ENCODE data around the gene OGFR.

OGFR gene

DNA sequence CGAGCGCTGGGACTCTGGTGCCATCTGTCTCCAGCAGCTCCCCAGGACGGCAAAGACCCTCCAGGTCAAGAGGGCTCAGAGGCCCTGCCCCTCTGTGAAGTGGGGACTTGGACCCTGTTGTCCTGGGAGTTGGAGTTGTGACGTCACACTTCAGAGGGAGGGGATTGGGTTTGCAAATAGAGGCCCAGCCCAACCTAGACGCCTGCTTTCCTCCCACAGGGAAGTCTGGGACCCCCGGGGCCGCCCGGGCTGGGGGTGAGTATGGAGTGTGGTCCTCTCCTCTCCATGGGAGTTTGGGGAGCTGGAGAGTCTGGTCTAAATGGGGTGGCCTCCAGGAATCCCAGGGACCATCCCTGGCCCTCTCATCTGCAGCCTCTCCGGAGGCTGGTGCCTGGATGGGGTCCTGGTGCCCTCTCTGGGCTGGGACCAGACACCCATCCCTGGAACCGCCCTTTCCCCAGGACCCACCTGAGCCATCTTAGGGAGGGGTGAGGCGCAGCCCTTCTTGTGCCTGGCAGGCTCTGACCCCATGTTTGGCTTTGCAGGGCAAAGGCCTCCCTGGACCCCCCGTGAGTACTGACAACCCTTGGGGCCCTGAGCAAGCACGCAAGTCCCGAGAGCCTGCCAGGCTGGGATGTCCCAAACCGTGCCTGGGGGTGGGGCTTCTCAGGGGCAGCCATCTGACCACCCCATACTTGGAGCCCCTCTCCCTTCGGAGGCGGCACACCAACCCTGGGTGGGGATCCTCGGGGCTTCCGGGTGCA, 16.5 kb downstream of the OGFR start:
- H3K9me3 ChIP-seq (ENCODE audit: insufficient read depth, low read depth, low read length), result no peaks in the 10 kb centered on the region
- H3K27ac ChIP-seq (ENCODE audit: low read length), result no peak overlapping the region
- H3K36me3 ChIP-seq (ENCODE audit: insufficient read depth, low read depth, low read length), result no peaks in the 10 kb centered on the region
- H3K4me3 ChIP-seq (ENCODE audit: low read length), result no peak overlapping the region
- H3K9ac ChIP-seq (ENCODE audit: low read depth, low read length), result no peak overlapping the region
- peaks cover 17% of the 10 kb centered on the region for H3K27me3 ChIP-seq (ENCODE audit: insufficient read depth, low read length)
- peaks cover 3% of the 10 kb centered on the region; the same call in 1 of the 2 replicates for H3K4me1 ChIP-seq (ENCODE audit: insufficient read depth, low read length)

DNA sequence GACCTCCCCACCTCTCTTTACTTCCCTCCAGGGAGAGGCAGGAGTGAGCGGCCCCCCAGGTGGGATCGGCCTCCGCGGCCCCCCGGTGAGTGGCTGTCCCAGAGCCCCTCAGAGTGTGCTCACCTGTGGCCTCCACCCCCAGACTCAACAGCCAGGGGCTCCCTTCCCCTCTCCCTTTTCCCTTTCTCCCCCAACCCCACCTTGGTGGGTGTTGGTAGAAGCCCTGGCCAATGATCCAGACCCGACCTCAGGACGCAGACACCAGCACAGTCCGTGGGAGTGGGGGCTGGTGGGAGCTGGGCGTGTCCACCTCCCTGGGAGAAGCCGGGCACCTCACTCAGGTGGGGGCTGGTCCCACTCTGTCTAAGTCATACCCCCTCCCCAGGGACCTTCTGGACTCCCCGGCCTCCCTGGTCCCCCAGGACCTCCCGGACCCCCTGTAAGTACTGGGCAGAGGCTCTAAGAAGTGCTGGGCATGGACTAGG, 17.1 kb downstream of the OGFR start:
- Histone ChIP-seq H3K9ac (ENCODE audit: low read depth, low read length) (no peak overlapping the region), H3K9me3 (ENCODE audit: insufficient read depth, low read depth, low read length) (no peaks in the 10 kb centered on the region), H3K4me1 (ENCODE audit: insufficient read depth, low read length) (peaks cover 3% of the 10 kb centered on the region; the same call in 1 of the 2 replicates), H3K27ac (ENCODE audit: low read length) (no peak overlapping the region), H3K36me3 (ENCODE audit: insufficient read depth, low read depth, low read length) (no peaks in the 10 kb centered on the region), H3K27me3 (ENCODE audit: insufficient read depth, low read length) (peaks cover 12% of the 10 kb centered on the region), H3K4me3 (ENCODE audit: low read length) (no peak overlapping the region)

DNA sequence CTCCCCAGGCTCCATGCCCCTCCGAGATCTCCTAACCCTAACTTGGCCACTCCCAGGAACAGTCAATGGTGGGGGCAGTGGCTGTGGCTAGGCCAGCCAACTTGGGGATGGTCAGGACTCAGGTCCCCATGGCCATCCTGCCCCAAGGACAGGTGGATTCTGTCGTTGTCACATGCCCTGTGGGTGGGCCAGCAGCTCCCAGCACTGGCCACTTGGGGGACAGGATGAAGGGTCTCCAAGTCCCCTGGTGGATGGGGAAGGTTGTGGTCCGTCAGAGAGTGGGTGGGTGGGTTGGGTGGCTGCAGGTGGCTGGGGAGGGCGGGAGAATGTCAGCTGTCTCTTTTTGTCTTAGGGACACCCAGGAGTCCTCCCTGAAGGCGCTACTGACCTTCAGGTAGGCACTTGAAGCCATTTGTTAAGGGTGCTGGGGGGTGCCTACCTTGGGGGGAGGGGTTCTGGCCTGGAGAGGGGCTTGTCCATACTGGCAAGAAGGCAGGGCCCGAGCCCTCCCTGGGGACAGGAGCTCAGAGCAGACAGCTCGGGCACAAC, 17.7 kb downstream of the OGFR start:
- Histone ChIP-seq H3K36me3 (ENCODE audit: insufficient read depth, low read depth, low read length) (no peaks in the 10 kb centered on the region), H3K4me3 (ENCODE audit: low read length) (no peak overlapping the region), H3K4me1 (ENCODE audit: insufficient read depth, low read length) (peaks cover 3% of the 10 kb centered on the region; the same call in 1 of the 2 replicates), H3K9ac (ENCODE audit: low read depth, low read length) (no peak overlapping the region), H3K27ac (ENCODE audit: low read length) (no peak overlapping the region), H3K9me3 (ENCODE audit: insufficient read depth, low read depth, low read length) (no peaks in the 10 kb centered on the region), H3K27me3 (ENCODE audit: insufficient read depth, low read length) (peaks cover 9% of the 10 kb centered on the region)

DNA sequence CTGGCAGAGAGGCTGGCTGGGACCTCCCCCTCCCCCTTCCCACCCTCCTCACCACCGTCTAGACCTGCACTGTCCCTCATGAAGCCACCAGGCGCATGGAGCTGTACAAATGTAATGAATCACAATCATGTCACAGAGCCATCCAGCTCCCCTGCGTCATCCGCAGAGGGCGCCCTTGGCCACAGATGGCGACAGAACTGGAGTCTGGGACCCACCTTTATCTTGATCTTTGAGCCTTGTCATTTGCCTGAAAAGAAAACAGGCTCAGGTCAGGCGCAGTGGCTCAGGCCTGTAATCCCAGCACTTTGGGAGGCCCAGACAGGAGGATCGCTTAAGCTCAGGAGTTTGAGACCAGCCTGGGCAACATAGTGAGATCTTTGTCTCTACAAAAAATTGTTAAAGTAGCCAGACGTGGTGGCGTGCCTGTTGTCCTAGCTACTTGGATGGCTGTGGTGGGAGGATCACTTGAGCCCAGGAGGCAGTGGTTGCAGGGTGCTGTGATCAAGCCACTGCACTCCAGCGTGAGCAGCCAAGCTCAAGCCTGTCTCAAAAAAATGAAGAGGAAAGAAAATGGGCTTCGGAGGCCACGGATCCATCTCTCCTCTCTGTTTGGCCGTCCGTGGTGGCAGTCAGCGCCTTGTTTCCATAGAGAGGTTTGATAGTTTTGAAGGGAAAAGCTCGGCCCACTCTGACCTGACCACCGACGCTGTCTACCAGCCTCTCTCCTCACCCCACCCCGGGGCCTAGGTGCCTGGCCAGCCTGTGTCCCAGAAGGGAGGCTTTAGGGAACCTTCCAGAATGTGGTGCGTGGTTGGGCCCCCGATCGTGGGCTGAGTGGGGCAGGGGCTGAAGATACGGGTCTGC, 18.4 kb downstream of the OGFR start:
- H3K9me3 ChIP-seq (ENCODE audit: insufficient read depth, low read depth, low read length), result no peaks in the 10 kb centered on the region
- no peaks in the 10 kb centered on the region; the same call in 1 of the 2 replicates for H3K36me3 ChIP-seq (ENCODE audit: insufficient read depth, low read depth, low read length)
- H3K9ac ChIP-seq (ENCODE audit: low read depth, low read length), result no peak overlapping the region; the same call in 1 of the 2 replicates
- peaks cover 3% of the 10 kb centered on the region; the same call in 1 of the 2 replicates for H3K4me1 ChIP-seq (ENCODE audit: insufficient read depth, low read length)
- no peak overlapping the region for H3K4me3 ChIP-seq (ENCODE audit: low read length)
- H3K27me3 ChIP-seq (ENCODE audit: insufficient read depth, low read length), result peaks cover 2% of the 10 kb centered on the region; the same call in 1 of the 2 replicates
- H3K27ac ChIP-seq (ENCODE audit: low read length), result no peak overlapping the region

GRCh38 chr20:62823688-62824475, 19.2 kb downstream of the OGFR start:
- Histone ChIP-seq H3K9ac (ENCODE audit: low read depth, low read length) (no peak overlapping the region; the same call in 1 of the 2 replicates), H3K9me3 (ENCODE audit: insufficient read depth, low read depth, low read length) (no peaks in the 10 kb centered on the region), H3K4me3 (ENCODE audit: low read length) (no peak overlapping the region), H3K27me3 (ENCODE audit: insufficient read depth, low read length) (no peaks in the 10 kb centered on the region), H3K27ac (ENCODE audit: low read length) (no peak overlapping the region), H3K36me3 (ENCODE audit: insufficient read depth, low read depth, low read length) (no peaks in the 10 kb centered on the region; the same call in 1 of the 2 replicates), H3K4me1 (ENCODE audit: insufficient read depth, low read length) (peaks cover 3% of the 10 kb centered on the region; the same call in 1 of the 2 replicates)

GRCh38 chr20:62824476-62825332, 20.1 kb downstream of the OGFR start:
- no peaks in the 10 kb centered on the region; the same call in 1 of the 2 replicates for H3K36me3 ChIP-seq (ENCODE audit: insufficient read depth, low read depth, low read length)
- H3K4me3 ChIP-seq (ENCODE audit: low read length), result no peak overlapping the region
- no peaks in the 10 kb centered on the region for H3K9me3 ChIP-seq (ENCODE audit: insufficient read depth, low read depth, low read length)
- H3K4me1 ChIP-seq (ENCODE audit: insufficient read depth, low read length), result peaks cover 3% of the 10 kb centered on the region; the same call in 1 of the 2 replicates
- H3K9ac ChIP-seq (ENCODE audit: low read depth, low read length), result no peak overlapping the region
- no peak overlapping the region for H3K27ac ChIP-seq (ENCODE audit: low read length)
- H3K27me3 ChIP-seq (ENCODE audit: insufficient read depth, low read length), result no peaks in the 10 kb centered on the region

DNA sequence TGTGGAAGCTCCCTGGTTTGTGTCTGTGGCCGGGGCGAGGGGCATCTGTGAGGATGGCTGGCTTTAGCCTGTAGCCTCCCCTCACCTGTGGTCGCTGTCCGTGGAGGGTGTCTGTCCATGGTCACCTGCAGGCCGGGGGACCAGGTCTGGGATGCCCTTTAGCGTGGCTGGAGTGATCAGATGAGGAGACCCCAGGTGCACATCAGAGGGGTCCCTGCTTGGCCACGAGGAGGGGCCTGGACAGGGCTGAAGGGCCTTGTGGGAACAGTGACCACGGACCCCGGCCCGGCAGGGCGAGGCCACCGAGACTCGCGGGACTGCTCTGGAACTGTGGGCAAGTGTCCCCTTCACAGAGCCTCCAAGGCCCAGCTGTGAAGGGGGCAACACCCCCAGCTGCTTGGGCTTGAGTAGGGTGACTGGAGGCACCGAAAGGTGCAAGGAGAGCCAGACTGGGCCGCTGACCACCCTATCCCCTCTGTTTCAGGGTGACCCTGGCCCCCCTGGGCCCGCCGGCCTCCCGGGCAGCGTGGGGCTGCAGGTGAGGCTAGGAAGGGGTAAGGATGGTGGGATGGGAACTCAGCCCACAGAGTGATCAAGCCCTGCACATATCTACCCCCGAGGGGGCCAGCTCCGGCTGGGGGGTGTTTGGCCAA, 20.8 kb downstream of the OGFR start:
- Histone ChIP-seq H3K36me3 (ENCODE audit: insufficient read depth, low read depth, low read length) (no peaks in the 10 kb centered on the region; the same call in 1 of the 2 replicates), H3K27me3 (ENCODE audit: insufficient read depth, low read length) (no peaks in the 10 kb centered on the region), H3K27ac (ENCODE audit: low read length) (no peak overlapping the region), H3K9ac (ENCODE audit: low read depth, low read length) (no peak overlapping the region), H3K4me1 (ENCODE audit: insufficient read depth, low read length) (peaks cover 3% of the 10 kb centered on the region; the same call in 1 of the 2 replicates), H3K9me3 (ENCODE audit: insufficient read depth, low read depth, low read length) (no peaks in the 10 kb centered on the region), H3K4me3 (ENCODE audit: low read length) (no peak overlapping the region)

DNA sequence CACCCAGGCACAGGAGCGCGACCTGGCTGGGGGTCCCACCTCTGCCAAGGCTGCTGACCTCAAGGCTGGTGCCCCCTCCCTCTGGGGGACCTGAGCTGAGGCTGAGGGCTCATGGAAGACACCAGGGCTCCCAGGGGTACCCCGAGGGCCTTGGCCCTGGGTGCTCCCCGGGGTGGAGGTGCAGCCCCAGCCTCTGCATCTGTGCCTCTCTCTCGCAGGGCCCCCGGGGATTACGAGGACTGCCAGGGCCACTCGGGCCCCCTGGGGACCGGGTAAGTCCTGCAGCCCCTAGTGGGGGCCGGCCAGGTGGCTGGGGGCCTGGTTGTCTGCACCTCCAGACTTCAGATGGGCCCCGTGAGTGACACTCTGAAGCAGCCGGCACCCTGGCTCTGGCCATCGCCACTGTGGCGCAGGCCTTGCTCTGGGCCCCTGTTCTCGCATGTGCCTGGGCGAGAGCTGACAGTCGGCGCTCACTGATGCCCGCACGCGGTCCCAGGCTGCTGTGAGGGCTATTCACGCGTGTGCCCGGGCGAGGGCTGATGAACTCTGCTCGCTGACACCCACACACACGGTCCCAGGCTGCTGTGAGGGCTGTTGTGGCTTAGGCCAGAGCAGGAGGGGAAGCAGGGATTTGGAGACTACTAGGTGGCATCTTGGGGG, 21.5 kb downstream of the OGFR start:
- no peaks in the 10 kb centered on the region; the same call in none of the 2 replicates for H3K36me3 ChIP-seq (ENCODE audit: insufficient read depth, low read depth, low read length)
- H3K4me3 ChIP-seq (ENCODE audit: low read length), result no peak overlapping the region
- no peak overlapping the region for H3K27ac ChIP-seq (ENCODE audit: low read length)
- H3K27me3 ChIP-seq (ENCODE audit: insufficient read depth, low read length), result no peaks in the 10 kb centered on the region
- no peak overlapping the region for H3K9ac ChIP-seq (ENCODE audit: low read depth, low read length)
- no peaks in the 10 kb centered on the region for H3K9me3 ChIP-seq (ENCODE audit: insufficient read depth, low read depth, low read length)
- peaks cover 3% of the 10 kb centered on the region; the same call in 1 of the 2 replicates for H3K4me1 ChIP-seq (ENCODE audit: insufficient read depth, low read length)

DNA sequence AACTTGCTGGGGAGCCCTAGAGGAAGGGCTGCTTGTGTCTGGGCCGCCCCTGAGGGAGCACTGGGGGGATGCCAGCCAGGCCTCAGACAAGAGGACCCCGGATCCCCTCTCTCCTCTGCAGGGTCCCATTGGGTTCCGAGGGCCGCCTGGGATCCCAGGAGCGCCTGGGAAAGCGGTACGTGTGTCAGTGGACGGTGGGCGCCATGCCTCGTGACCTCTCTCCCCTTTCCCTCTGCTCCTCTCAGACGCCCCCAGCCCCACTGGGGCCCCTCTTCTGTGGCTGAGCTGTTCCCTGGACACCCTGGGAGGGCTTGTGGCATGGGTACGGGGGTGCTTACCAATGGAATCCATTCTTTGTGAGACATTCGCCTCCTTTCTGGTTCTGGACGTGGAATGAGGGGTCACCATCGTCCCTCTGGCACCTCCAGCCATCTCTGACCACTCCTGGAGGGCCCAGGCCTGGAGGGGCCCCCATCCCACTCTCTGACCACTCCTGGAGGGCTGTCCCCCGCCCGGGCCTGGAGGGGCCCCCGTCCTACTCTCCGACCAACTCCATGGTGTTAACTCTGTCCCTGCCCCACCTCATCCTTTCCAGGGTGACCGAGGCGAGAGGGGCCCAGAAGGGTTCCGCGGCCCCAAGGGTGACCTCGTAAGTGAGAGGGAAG, 22.1 kb downstream of the OGFR start:
- Histone ChIP-seq H3K9me3 (ENCODE audit: insufficient read depth, low read depth, low read length) (no peaks in the 10 kb centered on the region), H3K27ac (ENCODE audit: low read length) (no peak overlapping the region), H3K36me3 (ENCODE audit: insufficient read depth, low read depth, low read length) (no peaks in the 10 kb centered on the region; the same call in none of the 2 replicates), H3K4me3 (ENCODE audit: low read length) (no peak overlapping the region), H3K9ac (ENCODE audit: low read depth, low read length) (no peak overlapping the region), H3K4me1 (ENCODE audit: insufficient read depth, low read length) (peaks cover 3% of the 10 kb centered on the region; the same call in 1 of the 2 replicates), H3K27me3 (ENCODE audit: insufficient read depth, low read length) (no peaks in the 10 kb centered on the region)

All from iPS-20b (cell line).